HG03558 (cell line): Measurements from ENCODE around the gene KDM2A.
A peak's percentile ranks its signal among the peaks of the same experiment; 100 is the strongest.
"Not testable (repeated sequence)": the region's sequence is repeated elsewhere in the genome, so short reads cannot be mapped to it uniquely, and the experiment has no call there.

Experiments used
- ATAC-seq: cut with Tn5 transposase; IDR thresholded peaks from one replicate; pipeline ENCODE4 v1.9.1; 2021; ENCODE audit warnings: moderate number of reproducible peaks; ENCODE audit not compliant: unreplicated experiment; ENCODE audit errors: extremely low read depth

The KDM2A gene

DNA sequence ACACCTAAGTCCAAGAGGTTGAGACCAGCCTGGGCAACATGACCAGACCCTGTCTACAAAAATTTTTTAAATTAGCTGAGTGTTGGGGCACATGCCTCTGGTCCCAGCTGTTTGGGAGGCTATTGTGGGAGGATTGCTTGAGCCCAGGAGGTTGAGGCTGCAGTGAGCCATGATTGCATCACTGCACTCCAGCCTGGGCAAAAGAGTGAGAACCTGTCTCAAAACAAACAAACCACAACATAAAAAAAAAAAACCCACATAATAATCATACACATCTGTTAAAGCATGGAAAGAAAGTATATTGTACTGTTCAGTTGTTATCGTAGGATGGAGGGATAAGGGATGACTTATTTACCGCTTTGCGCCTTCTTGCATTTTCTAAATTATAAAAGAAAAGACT is 111.3 kb downstream of the KDM2A start:
- ATAC-seq: no peak

DNA sequence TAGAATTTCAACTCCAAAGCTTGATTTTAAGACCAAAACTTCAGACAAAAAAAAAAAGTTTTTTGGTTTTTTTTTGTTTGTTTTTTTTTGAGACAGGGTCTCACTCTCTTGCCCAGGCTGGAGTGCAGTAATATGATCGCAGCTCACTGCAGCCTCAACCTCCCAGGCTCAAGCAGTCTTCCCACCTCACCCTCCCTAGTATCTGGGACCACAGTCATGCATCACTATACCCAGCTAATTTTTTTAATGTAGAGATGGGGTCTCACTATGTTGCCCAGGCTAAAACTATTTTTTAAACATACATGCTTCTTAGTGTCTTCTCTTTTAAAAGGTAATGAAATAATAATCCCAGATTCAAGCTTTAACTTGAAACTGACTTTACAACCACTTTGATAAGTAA is 111.8 kb downstream of the KDM2A start:
- no peak for ATAC-seq

DNA sequence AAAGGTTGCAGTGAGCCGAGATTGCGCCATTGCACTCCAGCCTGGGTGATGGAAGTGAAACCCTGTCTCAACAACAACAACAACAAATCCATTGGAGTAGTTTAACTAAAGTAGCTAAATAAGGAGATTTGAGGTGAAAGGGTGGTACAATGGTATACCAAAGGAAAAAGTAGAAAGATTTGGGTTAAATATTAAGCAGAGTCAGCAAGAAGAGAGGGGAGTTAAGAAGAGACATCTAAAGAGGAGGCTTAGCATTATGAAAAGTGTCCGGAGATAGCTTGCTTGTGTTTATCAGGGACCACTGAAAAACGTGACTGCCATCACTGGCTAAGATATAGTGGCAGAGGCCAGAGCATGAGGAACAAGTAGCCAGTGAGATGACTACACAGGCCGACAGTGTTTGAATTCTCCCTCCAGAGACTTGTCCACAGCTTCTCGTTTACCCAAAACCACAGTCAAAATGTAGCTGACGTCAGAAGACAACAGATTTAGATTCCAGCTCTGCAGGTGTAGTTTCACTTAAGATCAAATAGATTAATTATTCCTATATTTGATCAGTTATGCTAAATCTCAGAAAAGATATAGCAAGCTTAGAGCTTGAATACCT is 114.6 kb downstream of the KDM2A start:
- no peak for ATAC-seq

DNA sequence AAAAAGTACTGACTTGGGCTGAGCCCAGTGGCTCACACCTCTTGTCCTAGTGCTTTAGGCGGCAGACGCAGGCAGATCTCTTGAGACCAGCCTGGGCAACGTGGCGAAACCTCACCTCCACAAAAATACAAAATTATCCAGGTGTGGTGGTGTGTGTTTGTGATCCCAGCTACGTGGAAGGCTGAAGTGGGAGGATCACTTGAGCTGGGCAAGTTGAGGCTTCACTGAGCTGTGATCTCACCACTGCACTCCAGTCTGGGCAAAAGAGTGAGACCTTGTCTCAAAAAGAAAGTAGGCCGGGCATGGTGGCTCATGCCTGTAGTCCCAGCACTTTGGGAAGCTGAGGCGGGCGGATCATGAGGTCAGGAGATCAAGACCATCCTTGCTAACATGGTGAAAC is 115.5 kb downstream of the KDM2A start:
- not testable (repeated sequence) for ATAC-seq

DNA sequence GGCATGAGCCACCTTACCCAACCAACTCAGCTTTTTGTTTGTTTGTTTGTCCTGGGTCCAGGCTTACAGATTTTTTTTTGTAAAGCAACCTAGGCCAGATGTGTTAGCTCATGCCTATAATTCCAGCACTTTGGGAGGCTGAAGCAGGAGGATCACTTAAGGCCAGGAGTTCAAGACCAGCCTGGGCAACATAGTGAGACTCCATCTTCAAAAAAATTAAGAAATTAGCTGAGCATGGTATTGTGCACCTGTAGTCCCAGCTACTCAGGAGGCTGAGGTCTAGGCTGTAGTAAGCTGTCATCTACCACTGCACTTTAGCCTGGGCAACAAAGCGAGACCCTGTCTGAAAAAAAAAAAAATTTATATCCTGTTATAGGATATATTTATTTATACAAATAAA is 118.5 kb downstream of the KDM2A start:
- no peak for ATAC-seq

DNA sequence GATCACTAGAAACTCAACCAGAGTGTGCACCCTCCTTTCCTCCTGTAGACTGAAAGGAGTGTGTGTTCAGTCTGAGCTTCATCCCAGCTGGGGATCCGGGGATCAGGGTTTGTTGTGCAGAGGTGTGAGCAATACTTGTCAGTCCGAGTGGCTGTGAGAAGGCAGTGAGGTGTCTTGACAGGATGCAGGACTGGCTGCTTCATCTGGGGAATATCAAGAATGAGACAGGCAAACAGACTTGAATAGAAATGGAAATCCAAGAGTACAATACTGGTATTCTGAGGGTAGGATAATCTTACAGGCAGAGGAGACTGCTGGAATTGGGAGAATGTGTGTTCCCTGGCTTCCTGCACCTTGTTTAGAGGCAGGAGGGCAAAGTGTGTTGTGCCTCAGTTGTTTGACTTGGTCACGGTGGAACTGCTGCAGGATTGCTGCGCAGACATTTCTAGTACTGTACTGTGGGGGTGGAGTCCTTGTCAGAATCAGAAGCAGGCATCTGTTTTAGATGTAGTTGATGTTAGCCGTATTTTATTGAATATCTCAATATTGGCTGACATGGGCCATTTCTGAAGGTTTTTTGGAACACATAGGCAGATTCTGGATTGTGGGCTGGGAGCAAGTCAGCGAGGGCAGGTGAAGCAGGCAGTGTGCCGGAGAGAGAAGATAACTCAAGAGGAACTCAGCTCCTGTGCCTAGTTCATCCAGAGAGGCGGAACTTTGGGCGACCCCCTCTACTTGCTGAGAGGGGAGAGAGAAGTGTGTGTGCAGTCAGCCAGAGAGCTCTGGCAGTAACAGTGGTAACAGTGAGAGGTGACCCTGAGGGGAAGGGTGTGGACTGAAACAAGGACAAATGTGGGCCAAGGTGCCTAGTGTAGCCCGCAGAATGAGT is 120.1 kb downstream of the KDM2A start:
- no peak for ATAC-seq

DNA sequence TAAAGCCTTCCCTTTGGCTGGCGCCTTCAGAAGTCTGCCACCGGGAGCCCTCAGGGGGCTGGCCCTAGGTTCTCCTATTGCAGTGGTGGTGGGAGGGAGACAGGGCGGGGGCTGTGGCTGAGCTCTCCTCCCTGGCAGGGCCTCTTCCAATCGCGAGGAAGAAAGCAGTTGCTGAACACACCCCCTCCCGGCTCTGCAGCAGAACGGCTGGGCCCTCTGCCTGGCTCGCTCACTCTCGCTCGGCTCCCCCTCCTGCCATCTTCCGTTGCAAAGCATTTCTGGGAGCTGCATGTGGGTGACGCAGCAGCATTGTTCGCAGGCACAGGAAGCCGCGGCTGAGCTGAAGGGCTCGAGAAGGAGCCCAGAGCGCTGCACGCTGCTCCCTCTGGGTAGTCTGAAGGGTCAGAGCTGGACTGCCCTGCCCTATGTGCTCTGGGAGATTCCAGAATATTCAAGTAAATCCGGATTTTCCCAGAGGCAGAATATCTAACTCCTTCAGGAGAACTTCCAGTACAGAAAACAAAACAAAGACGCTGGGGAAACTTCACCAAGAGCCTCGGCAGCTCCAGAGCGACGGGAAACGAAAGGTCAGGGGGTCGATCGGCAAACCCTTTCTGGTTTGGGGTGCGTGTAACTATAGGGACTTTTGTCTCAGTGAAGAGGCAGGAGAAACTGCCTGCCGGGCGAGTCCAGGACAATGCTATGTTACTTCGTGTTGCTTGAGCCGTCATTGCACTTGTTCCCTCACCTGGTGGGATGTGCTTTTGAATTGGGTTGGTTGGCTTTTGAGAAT is 120.9 kb downstream of the KDM2A start:
- peak; percentile 50 for ATAC-seq

DNA sequence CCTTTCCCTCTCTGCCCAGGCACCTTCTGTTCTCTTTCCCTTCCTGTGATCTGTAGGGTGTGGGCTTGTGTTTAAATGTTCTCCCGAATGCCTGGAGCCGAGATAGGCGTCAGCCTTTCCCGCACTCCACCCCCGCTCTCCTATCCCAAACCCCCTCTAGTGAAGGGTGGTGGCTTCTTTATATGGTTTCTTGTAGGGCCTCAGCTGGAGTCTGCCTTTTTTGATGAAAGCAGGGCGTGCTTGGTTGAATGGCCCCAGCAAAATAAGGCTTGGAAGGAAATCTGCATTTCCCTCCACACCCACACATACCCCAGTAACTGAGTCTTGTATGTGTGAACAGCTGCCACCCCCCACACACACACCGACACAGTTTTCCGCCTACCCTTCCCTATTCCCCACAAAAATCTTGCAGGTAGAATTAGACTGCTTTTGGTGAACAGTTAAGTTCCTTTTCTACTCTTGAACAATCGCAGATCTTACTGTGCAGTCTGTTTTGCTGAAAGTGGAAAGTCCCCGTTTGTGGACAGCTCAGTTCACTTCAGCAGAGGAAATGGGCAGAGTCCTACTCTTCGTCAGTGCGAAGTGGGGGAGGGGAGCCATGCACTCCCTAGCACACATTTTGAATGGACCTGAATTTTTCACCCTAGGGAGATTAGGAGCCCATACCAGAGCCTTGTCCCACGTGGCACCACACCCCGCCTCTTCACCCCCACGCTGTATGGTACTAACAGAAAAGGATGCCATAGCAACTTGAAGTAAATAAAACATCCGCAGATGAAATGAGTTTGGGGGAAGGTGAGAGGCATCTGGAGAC is 121.7 kb downstream of the KDM2A start:
- no peak for ATAC-seq

DNA sequence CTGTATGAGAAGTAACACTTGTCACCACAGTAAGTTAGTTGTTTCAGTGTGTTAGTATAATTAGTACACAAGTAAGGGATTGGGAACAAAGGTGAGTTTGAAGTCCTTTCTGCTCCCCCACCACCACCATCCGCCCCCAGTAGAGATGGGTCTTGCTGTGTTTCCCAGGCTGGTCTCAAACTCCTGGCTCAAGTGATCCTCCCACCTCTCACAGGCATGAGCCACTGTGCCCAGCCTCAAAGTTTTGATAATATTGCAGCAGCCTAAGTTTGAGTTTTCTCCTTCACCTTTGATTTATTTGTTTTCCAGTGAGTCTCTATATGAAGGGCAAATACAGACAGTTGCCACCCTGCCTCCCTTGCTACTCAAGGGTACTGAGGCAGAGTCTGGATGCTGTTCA is 123.5 kb downstream of the KDM2A start:
- no peak for ATAC-seq

DNA sequence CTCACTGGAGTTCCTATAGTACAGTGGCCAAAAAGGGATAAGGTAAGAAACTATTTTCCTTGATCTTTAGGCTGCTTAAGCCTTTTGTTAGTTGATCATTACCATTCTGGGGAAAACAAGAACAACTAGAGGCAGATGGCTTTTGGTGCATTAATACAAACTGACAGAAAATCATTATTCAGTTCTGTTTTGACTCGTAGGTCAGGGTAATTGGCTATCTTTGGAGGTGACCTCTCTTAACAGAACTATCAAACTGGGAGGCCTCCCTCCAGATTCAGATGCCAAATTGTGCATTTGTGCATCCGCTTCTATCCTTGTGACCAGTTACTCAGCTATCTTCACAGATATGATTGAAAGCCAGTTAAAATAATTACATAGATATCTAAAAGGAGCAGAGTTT is 124.0 kb downstream of the KDM2A start:
- ATAC-seq: no peak

DNA sequence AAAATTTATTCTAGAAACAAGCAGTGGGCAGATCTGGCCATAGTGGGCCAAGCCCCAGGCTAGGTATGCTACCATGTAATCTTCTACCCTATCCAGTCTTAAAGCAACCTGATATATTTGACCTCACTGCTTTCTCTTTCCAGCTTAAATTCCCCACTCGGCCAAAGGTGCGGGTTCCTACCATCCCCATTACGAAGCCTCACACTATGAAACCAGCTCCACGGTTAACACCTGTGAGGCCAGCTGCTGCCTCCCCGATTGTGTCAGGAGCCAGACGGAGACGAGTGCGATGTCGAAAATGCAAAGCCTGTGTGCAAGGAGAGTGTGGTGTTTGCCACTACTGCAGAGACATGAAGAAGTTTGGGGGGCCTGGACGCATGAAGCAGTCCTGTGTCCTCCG is 126.0 kb downstream of the KDM2A start:
- no peak for ATAC-seq

DNA sequence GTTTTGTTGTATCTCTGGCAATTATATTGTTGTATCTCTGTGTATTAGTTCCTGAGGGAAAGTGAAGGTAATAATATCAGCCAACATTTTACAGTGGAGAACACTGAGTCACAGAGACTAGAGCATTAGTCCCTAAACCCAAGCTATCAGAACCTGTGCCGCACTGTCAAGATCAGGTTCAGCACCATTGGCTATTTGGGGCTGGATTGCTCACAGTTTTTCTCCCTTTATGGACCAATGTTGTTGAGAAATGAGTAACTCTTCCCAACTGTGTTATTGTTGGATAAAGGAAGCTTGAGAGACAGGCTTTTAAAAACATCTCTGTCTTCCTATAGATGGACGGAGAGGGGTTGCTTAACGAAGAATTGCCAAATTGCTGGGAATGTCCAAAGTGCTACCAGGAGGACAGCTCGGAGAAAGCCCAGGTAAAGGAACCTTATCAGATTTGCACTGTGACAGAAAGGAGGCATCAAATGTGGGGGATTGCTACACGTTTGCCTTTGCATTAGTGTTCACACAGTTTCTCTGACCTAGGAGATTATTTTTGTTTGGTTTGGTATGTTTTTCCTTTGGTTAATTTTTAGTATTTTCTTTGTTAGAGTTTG is 129.0 kb downstream of the KDM2A start:
- no peak for ATAC-seq

DNA sequence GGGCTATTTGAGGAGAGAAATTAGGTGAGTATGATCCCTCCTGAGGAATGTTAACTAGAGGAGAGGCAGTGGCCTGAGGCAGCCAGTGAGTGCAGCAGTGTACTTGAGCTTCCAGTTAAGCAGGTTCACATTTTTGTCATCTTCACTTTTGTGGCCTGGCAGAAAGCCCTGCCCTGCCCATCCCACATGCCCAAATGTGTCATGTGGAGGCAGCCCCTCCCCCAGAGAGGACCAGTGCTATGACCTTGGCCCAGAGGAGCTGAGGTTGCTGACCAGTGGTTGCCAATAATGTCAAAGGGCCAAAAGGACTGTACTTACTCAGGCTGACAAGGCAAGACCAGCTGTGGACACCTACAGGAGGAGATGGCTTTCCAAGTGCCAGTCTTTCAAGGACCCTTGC is 129.6 kb downstream of the KDM2A start:
- no peak for ATAC-seq

DNA sequence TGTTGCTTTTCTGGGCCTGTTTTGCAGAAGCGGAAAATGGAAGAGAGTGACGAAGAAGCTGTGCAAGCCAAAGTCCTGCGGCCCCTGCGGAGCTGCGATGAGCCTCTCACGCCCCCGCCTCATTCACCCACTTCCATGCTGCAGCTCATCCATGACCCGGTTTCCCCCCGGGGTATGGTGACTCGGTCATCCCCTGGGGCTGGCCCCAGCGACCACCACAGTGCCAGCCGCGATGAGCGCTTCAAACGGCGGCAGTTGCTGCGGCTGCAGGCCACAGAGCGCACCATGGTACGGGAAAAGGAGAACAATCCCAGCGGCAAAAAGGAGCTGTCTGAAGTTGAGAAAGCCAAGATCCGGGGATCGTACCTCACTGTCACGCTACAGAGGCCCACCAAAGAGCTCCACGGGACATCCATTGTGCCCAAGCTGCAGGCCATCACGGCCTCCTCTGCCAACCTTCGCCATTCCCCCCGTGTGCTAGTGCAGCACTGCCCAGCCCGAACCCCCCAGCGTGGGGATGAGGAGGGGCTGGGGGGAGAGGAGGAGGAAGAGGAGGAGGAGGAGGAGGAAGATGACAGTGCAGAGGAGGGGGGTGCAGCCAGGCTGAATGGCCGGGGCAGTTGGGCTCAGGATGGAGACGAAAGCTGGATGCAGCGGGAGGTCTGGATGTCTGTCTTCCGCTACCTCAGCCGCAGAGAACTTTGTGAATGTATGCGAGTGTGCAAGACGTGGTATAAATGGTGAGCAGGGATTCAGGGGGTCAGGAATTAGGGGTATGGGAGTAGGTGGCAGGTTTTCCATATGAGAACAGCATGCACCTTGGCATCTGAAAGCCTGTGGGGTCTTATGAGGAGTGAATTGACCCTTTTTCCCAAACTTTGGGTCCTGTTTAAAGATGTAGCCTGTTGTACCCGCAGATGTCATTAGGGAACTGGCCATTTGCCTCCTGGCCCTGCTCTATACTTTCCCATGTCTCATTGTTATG is 131.3 kb downstream of the KDM2A start:
- ATAC-seq: no peak

DNA sequence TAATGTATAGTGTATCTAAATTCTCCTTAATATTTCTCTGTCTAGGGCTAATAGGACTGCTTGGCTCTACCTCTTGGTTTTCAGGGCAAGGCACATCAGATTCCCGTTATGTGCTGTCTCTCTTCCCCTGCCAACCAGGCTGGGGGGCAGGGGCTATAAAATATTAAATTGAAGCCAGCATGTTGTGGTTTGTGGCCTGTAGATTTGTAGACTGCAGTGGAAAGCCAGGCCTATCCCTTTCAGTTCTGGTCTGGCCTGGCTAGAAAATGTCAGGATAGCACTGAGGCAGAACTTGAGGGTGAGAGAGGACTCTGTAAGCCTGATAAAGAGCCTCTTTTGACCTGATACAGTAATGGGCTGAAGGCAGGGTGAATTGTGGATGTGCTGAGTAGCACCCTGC is 132.8 kb downstream of the KDM2A start:
- ATAC-seq: no peak

DNA sequence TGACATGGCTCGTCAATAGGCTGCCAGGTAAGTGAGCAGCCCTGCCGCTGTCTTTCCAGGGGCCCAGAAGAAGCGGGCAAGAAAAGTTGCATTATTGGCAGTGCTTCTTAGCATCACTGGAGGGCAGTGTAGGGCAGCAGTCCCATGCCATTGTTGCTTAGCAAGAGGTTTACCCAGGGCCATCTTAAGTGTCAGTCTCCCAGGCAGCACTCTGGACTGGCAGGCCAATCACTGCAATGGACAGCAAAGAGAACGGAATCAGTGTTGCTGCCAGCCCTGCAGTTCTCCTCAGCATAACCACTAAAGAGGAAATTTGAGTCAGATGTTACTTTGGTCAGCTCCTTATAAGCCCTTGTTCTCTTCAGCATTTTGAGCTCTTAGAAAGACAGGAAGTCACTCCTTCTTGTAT is 133.8 kb downstream of the KDM2A start:
- no peak for ATAC-seq

DNA sequence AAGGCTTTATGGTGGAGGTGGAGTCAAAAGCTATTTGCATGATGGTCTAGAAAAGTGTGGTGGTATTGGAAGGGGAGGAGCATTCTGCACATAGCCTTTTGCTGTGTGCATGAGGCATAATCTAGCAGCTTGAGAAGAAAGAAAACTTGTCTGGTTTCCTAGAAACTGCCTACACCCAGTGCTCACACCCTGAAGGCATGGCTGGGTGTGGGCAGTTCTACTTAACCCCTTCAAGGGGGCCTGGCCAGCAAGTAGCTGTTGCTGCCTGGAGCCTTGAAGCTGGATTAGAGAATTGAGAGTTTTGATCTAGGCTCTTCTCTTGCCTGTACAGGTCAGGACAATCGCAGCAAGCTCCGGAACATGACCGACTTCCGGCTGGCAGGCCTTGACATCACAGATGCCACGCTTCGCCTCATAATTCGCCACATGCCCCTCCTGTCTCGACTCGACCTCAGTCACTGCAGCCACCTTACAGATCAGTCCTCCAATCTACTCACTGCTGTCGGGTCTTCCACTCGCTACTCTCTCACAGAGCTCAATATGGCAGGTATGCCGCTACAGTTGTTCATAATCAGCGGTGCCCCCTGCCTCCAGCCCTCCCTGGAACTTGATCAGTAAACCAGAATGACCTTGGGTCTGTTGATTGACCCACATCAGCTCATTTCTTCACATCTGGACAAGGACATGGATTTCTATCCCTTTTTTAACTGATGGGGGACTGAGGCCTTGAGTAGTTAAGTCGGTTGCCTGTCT is 135.0 kb downstream of the KDM2A start:
- ATAC-seq: no peak

DNA sequence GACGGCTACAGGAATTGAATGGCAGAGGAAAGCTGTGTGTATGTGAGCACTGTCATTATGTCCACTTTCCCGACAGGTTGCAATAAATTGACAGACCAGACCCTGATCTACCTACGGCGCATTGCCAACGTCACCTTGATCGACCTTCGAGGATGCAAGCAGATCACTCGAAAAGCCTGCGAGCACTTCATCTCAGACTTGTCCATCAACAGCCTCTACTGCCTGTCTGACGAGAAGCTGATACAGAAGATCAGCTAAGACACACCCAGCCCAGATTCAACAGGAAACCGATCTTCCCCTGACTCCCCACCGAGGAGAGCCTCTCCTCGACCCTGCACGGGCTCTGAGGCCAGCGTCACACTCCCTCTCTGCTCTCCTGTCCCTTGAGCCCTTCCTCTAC is 135.7 kb downstream of the KDM2A start:
- no peak for ATAC-seq
